Lung (tissue), 12 donors: ENCODE measurements around the gene ASTN1. TPM values are rescaled to one million over a fixed set of nuclear protein-coding genes. Genes with fewer than 3 reads are reported as not detected.

Experiments
- ATAC-seq: fragments of 200-7000 bp; cut with Tn5 transposase; one replicate; pipeline ENCODE4 v1.9.1; 2020; ENCODE audit warnings: moderate number of reproducible peaks; ENCODE audit not compliant: insufficient read depth, low FRiP score
- DNase-seq, 3 donors: peaks; one replicate each; pipeline ENCODE4 v3.0.0-alpha.2; 2013 to 2017
- H3K27ac ChIP-seq, 2 donors: one replicate each; pipeline ENCODE4 v1.5.1; 2013; ENCODE audit warnings: mild to moderate bottlenecking in 2 of 2, moderate library complexity in 2 of 2, control low read depth in 1 of 2, inconsistent platforms in 1 of 2, low read depth in 1 of 2, low read length in 1 of 2
- H3K27me3 ChIP-seq, 3 donors: one replicate each; pipeline ENCODE4 v1.5.1; 2013; ENCODE audit warnings: low read length in 2 of 3; ENCODE audit not compliant: control insufficient read depth in 3 of 3, insufficient read depth in 3 of 3
- H3K36me3 ChIP-seq, 4 donors: one replicate each; pipeline ENCODE4 v1.5.1; 2013; ENCODE audit warnings: low read length in 4 of 4, mild to moderate bottlenecking in 1 of 4, moderate library complexity in 1 of 4; ENCODE audit not compliant: control insufficient read depth in 4 of 4, insufficient read depth in 4 of 4
- H3K4me1 ChIP-seq, 5 donors: one replicate each; pipeline ENCODE4 v1.5.1; 2013; ENCODE audit warnings: low read length in 5 of 5, mild to moderate bottlenecking in 2 of 5, moderate library complexity in 1 of 5; ENCODE audit not compliant: control insufficient read depth in 5 of 5, insufficient read depth in 5 of 5
- H3K4me3 ChIP-seq: one replicate; pipeline ENCODE4 v1.5.1; 2013; ENCODE audit warnings: mild to moderate bottlenecking, control low read depth, moderate library complexity
- H3K9ac ChIP-seq, 2 donors: one replicate each; pipeline ENCODE4 v1.5.1; 2013; ENCODE audit warnings: low read length in 2 of 2, control low read depth in 1 of 2; ENCODE audit not compliant: insufficient read depth in 1 of 2
- H3K9me3 ChIP-seq, 4 donors: one replicate each; pipeline ENCODE4 v1.5.1; 2013; ENCODE audit warnings: low read length in 3 of 4, mild to moderate bottlenecking in 1 of 4, moderate library complexity in 1 of 4; ENCODE audit not compliant: control insufficient read depth in 4 of 4, insufficient read depth in 3 of 4
- WGBS, 2 donors: extraction: QIAGEN DNeasy Blood & Tissue Kit; methylation state at CpG; one replicate each; pipeline ENCODE4 v1.1.7; 2013; 5-methylcytosine and 5-hydroxymethylcytosine counted together
- polyA plus RNA-seq, 2 donors: library from polyadenylated mRNA; stranded (reverse); fragments of 200-250 nt; gene quantifications; one replicate each; pipeline ENCODE4 v1.2.1, GENCODE V29; 2013
- total RNA-seq, 2 donors: library from RNA; depleted of rRNA in 1 of 2; stranded (reverse); fragments of >200 nt in 1 of 2; gene quantifications; one replicate each; pipeline ENCODE4 v1.2.1, GENCODE V29; 2014 to 2021
- TF ChIP-seq, protein P1 (sequence below): IDR thresholded peaks from 2 replicates; pipeline ENCODE4 v1.5.1; 2012; ENCODE audit warnings: mild to moderate bottlenecking; ENCODE audit errors: control extremely low read depth, extremely low read depth
- donor health status: control.
- donor health status: control.
- donor health status: Bipolar disorder and iron deficiency.
- donor health status: healthy.
- donor health status: DM: yes; HTN: yes; CAD: no.

ASTN1 gene
- total and polyA plus RNA-seq, 4 donors = 0.03 to 3.6 (median 0.08) TPM

DNA sequence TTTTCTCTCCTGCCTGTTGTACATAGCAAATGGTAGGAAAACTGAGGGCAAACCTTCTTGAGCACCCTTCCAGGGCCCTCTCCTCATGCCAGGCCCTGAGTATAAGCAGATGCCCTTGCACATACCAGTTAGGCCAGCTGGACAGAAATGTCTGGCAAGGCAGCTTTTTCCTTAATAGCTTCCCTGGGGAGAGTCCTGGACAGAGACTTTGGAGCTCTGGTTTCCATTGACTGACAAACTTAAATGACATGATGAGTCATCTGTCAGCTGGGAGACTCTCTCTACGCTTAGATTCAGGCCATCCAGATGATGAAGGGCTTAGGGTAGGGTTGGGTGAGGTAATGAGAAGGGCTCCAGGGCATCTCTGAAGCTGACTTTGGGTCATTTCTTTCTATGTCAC lies 317.5 kb downstream of the ASTN1 start:
- Histone ChIP-seq H3K9ac (no peak overlapping the region), H3K27ac (peak overlapping the region in 1 of 2 donors; percentile 29), H3K36me3 (no peaks in the 10 kb centered on the region), H3K27me3 (no peaks in the 10 kb centered on the region), H3K4me1 (peaks cover 0 to 4% (median 0%) of the 10 kb centered on the region in 5 donors), H3K4me3 (no peak overlapping the region), H3K9me3 (peaks cover 0 to 2% (median 0%) of the 10 kb centered on the region in 4 donors)
- TF ChIP-seq, protein P1, sequence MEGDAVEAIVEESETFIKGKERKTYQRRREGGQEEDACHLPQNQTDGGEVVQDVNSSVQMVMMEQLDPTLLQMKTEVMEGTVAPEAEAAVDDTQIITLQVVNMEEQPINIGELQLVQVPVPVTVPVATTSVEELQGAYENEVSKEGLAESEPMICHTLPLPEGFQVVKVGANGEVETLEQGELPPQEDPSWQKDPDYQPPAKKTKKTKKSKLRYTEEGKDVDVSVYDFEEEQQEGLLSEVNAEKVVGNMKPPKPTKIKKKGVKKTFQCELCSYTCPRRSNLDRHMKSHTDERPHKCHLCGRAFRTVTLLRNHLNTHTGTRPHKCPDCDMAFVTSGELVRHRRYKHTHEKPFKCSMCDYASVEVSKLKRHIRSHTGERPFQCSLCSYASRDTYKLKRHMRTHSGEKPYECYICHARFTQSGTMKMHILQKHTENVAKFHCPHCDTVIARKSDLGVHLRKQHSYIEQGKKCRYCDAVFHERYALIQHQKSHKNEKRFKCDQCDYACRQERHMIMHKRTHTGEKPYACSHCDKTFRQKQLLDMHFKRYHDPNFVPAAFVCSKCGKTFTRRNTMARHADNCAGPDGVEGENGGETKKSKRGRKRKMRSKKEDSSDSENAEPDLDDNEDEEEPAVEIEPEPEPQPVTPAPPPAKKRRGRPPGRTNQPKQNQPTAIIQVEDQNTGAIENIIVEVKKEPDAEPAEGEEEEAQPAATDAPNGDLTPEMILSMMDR = no peak
- DNase-seq (no peak), ATAC-seq (no peak)
- 77 to 86% methylated on average over 1 of the region's 1 CpG for WGBS, 2 donors

DNA sequence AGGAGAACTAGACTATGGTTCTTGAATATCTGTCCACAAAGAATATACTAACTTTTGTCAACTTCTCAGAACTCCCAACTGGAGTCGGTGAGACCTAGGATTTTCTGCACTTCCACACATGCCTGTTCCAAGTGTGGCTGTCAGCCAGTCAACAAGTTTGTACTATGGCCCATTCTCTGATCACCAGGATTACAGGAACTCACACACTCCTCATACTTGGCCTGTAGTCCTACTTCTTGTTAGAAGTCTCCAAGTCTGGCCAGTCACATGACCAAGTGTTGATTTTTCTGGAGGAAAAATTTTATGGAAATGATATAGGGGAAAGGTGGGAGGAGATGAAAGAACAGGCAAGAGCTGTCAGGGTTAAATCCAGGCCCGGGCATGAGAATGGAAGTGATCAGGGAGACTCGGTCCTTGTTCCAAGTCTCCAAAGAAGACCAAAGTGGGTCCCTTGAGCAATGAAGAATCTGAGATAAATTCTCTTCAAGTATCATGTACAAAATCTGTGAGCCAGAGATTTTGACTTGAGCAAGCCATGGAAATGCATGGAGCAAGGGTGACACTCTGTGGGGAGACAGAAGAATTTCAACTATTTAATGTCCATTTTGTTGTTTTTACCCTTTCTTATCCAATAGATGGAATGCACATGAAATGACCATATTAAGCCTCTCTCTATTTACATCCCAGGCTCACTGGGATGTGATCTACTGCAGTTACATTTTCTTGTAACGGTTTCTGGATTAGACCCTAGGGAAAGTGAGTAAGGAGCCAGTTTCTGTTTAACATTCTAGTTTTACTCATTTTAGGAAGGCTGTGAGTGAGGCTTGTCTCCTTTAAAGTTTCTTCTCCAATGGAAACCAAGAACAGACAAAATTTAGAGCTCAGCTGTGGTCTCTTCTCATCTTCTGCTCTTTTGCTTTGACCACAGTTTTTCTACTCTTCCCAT lies 320.9 kb downstream of the ASTN1 start:
- 39 to 46% methylated on average over 4 of the region's 4 CpGs for WGBS, 2 donors
- Histone ChIP-seq H3K36me3 (no peaks in the 10 kb centered on the region), H3K4me3 (no peak overlapping the region), H3K27me3 (no peaks in the 10 kb centered on the region), H3K9ac (no peak overlapping the region), H3K4me1 (peaks cover 0 to 4% (median 0%) of the 10 kb centered on the region in 5 donors), H3K27ac (no peak overlapping the region), H3K9me3 (no peaks in the 10 kb centered on the region)
- no peak for ATAC-seq
- TF ChIP-seq, protein P1 = no peak
- peak; percentile 76 to 87 (median 80) for DNase-seq

DNA sequence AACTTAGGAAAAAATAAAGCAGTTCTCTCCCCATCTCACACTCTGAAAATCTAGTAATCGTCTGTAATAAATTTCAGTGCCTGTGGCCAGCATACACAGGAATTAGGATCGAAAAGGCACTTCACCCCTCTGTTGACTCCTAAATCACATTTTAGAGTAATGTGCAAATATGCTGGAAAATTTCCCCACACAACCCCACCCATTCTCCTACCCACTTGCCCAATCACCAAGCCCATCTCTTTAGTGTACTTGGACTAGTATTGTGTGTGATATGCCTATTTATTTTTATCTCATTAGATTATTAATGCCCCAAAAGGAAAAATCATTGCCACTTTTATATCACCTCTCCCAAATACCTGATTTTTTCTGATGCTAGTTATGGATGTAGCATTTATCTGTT lies 323.3 kb downstream of the ASTN1 start:
- DNase-seq (no peak), ATAC-seq (no peak)
- H3K27ac ChIP-seq = no peak overlapping the region
- no peak overlapping the region for H3K9ac ChIP-seq
- H3K4me3 ChIP-seq = no peak overlapping the region
- TF ChIP-seq, protein P1 = no peak
- no peaks in the 10 kb centered on the region for H3K36me3 ChIP-seq
- H3K4me1 ChIP-seq = peaks cover 0 to 4% (median 0%) of the 10 kb centered on the region in 5 donors
- 58 to 95% methylated on average over 2 of the region's 2 CpGs for WGBS, 2 donors
- no peaks in the 10 kb centered on the region for H3K9me3 ChIP-seq
- H3K27me3 ChIP-seq = no peaks in the 10 kb centered on the region
